Erythroblast (primary cell): Measurements from ENCODE around the gene DLG2.

Source experiments
- GATA1 ChIP-seq: IDR thresholded peaks from 2 replicates; pipeline ENCODE4 v1.6.1; 2011; ENCODE audit warnings: low read depth, mild to moderate bottlenecking, control low read depth, low read length, moderate library complexity
- POLR2A ChIP-seq: IDR thresholded peaks from 2 replicates; pipeline ENCODE4 v1.6.1; 2011; ENCODE audit warnings: mild to moderate bottlenecking, low read length

- TF ChIP-seq POLR2A (no peak), GATA1 (no peak)
These were observed 2143.3 kb downstream of the DLG2 start for GRCh38 chr11:83483808-83484207.
